Right renal pelvis (tissue), 4 donors: ENCODE results near the gene PDZRN3. TPM values are rescaled to one million over a fixed set of nuclear protein-coding genes. Genes with fewer than 3 reads are reported as not detected.

Experiments used
- DNase-seq, 4 donors: peaks; one replicate each; pipeline ENCODE4 v3.0.0-alpha.2; 2013; ENCODE audit warnings: low read depth in 4 of 4, low spot score in 3 of 4, missing footprints in 1 of 4
- polyA plus RNA-seq, 4 donors: library from polyadenylated mRNA; unstranded; fragments of 120-200 nt; gene quantifications; one replicate each; pipeline ENCODE4 v1.2.1, GENCODE V29; 2013; ENCODE audit not compliant: insufficient read length in 4 of 4

The PDZRN3 gene
- polyA plus RNA-seq, 4 donors = 35.6 to 51.6 (median 45.7) TPM

DNA sequence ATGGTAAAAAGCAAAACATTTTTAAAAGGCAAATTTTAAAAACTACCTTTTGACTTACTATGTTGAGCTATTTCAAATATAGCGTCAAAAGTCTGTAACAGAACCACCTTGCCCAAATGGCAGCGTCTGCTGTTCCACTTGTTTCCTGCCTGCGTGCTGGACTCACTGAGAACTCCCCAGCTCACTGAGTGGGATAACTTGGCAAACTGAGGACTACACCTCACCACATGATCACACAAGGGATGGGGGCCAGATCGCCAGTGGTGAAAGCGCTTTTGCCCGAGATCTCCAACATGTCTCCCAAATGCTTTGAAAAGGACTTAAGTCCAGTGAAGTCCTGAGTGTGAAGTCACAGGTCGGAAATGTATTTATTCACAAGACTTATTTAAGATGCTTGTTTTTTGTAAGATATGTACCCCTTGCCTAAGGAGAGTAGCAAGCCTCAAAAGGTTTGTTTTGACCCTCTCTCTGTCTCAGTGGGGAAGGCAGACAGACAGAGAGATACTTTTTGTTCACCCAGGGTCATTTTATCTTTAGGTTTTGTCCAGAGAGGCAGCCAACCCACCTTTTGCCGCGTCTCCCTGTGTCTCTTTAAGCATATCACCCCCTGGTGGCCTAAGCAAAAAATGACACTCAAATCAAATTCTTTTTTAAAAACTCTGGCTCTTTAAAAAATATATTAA lies 192.6 kb downstream of the PDZRN3 start:
- DNase-seq = no peak

DNA sequence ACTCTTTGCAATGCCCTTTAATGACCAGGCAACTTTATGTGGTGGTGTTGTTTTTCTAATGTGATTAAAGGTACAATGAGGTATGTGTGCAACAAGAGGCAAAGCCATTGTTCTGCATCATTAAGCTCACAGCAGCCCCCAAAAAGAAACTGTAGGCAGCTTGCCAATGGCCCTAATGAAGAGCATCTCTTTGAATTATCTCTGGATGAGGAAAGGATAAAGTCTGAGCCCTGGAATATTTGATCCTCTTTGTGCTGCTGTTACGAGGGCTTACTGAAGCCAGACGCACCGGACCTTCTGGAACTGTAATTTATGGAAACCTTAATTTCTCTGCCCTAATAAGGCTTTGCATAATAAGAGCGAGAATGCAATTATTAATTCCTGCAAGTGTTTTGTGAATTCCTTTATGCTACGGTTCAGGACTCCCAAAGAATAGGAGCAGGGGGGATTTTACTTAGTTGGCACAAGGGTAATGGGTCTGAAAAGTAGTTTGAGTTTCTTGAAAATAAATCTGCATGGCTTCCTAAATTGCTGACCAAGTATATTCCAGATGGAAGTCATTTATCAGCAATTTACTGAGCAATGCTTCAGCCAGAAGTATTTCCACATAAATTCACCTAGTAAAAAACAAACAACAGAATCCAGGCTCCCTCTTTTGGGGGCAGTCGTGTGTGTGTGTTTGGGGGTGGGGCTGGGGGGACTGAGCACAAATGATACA lies 193.4 kb downstream of the PDZRN3 start:
- no peak for DNase-seq

GRCh38 chr3:73427048-73427706 lies 197.6 kb downstream of the PDZRN3 start:
- DNase-seq = no peak

- DNase-seq = no peak
These were observed 198.1 kb downstream of the PDZRN3 start for GRCh38 chr3:73426606-73427005.

- DNase-seq = no peak
These were observed 201.6 kb downstream of the PDZRN3 start for GRCh38 chr3:73423116-73423515.

DNA sequence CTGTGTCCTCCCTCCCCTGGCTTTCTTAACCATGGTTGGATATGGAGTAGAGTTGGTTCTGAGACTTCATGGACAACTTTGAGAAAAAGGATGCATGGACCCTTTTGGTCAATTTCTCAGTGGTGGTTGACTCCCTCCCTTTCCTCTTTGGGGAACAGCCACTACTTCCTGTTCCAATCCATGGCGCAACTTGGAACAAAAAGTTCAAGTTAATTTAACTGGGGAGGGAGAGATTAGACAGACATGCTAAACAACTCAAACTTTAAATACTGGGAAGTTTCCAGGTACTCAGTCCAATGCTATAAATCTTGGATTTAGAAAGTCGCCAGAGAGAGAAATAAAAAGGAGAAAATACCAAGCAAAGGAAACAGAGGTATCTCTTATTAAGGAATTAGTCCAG lies 202.2 kb downstream of the PDZRN3 start:
- DNase-seq = no peak

- no peak for DNase-seq
These were observed 204.8 kb downstream of the PDZRN3 start for GRCh38 chr3:73419942-73420341.

- no peak for DNase-seq
These were observed 205.4 kb downstream of the PDZRN3 start for GRCh38 chr3:73419179-73419803.

- no peak for DNase-seq
These were observed 206.1 kb downstream of the PDZRN3 start for GRCh38 chr3:73418681-73419080.

DNA sequence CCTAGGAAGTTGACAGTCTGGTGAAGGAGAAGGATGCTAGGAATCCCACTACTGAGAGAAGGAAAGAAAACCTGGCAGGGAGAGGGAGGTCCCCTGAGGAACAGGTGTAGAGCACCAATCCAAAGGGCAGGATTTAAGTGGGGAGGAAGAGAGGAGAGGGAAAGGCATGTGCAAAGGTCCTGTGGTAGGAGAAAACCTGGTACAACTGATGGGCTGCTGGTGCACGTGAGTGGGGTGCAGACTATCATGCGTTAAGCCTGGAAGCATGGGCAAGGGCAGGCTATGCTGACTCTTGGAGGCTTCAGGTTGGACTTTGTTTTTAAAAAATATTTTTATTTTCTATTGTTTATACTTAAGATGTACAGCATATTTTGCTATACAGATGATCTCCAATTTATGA lies 209.6 kb downstream of the PDZRN3 start:
- no peak for DNase-seq

DNA sequence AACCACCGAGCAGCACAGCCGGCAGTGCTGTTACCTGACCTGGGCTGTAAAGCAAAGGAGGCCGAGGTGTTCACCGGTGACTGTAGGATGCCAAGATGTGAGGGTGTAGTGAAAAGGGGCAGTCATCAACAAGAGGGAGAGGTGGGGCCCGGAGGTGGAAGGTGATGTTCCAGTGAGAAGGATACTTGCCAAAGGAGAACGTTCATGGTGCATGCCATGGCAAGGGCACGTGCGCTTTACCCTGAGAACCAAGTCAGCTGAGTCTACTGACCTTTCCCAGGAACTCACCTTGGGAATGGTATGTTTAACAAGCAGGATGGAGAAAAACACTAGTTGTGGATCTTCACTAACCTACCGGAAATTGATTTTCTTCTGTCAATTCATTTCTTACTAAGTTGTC lies 211.1 kb downstream of the PDZRN3 start:
- no peak for DNase-seq

DNA sequence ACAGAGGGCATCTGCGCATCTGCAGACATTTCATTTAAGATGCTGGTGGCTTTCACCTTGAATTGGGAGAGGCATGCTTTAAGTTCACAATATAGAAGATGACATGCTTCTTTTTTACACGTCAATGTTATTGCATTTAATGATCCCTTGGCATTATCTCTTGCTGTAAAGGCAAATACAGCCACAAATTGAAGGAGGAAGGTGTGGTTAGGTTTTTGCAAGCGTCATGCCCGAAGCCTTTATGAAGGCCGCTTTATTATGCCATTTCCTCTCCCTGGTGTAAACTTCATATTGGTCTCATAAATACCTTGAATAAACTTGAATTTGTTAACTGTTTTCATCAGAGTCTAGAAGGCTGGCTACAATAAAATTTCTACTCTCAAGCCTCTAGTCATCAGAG lies 212.7 kb downstream of the PDZRN3 start:
- no peak for DNase-seq

DNA sequence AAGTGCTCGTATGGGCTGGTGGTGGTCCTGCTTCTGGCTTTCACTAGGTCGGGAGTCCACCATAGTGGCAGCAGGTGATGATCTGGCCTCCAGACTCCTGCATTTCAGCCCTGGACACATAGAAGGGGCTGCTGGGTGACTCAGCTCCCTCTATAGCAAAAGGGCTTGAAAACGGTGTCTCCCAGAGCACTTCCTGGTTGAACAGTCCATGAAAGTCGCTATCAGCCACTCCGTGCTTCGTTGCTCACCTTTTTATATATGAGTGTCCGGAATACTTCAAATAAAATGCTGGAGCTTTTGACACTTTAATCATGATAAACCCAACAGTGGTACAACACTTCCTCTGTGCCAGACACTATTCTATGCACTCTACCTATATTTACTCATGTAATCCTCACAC lies 213.2 kb downstream of the PDZRN3 start:
- DNase-seq = no peak

DNA sequence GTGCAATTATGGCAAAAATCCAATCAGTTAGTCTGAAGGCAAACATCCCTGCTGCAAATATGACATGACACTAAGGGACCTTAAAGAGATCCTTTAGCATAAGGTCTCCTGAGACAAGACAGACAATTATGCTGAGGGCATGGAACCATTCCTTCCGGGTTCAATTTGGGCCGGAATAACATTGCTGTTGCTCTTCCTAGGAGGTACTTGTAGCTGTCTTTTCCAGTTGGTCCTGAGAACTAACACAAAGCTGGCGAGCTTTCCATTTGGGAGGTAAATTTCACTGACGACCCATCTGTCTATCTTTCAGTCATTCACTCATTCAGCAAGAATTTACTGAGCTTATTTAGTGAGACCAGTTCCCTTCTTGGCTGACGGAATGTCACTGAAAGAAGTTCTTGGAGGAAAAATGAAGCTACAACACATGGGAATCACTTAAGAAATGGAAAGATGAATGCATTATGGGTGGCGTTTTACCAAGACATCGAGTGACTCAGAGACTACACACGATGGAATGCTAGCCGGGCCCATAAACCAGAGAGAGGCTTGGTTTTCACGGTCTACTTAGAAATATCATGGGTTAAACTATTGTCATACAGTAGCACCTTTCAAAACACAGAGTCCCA lies 215.5 kb downstream of the PDZRN3 start:
- DNase-seq = no peak

DNA sequence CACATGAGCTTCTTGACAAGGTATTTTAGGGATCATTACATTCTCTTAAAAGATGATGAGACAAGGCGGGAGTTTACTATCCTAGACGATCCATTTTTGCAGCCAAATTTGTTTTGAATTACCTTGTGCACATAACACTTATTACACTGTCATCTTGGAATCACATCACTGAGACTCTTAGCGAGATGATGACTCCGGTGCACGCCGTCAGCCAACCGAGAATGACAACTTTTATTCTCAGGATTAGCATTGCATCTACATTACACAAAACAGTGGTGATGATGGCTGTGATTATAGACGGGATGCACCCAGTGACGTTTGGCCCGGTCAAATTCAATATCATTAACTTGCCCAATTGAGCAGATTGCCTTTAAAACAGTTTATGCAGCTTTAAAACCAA lies 216.1 kb downstream of the PDZRN3 start:
- DNase-seq = no peak

DNA sequence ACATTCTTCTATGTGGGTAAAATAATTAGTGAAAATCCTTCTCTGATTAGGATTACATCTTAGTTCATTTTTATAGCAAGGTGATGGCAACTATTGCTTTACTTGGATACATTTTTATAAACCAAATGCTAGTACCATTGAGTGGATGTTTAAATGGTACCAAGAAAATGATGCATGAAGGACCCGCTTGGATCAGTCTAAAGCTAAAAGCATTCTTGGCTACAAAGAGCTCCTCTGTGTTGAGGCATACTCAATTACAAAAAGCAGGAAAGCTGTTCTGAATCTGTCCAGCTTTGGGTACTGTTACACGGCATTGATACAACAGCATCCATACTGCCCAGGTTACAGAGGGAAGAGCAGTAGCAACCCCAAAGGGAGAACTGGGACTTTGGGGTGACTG lies 217.2 kb downstream of the PDZRN3 start:
- DNase-seq = no peak

DNA sequence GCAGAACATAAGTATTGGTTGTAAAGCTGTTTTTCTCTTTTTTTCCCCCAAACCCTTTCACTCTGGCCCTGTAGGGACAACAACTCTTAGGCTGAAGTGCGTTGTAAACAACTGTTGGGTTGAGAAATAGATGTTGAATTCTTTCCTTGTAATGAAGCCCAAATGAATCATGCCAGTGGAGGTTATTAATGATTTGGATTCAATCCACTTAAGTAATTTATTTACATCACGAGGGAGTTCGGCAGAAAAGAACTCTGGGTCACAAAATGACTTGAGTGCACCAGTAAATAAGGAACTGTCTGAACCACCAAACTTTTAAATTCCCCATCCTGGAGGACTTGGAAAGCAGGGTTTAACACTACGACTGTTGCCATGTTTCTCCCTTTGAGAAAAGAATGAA lies 218.9 kb downstream of the PDZRN3 start:
- no peak for DNase-seq

GRCh38 chr3:73405000-73405399 lies 219.7 kb downstream of the PDZRN3 start:
- DNase-seq = no peak

DNA sequence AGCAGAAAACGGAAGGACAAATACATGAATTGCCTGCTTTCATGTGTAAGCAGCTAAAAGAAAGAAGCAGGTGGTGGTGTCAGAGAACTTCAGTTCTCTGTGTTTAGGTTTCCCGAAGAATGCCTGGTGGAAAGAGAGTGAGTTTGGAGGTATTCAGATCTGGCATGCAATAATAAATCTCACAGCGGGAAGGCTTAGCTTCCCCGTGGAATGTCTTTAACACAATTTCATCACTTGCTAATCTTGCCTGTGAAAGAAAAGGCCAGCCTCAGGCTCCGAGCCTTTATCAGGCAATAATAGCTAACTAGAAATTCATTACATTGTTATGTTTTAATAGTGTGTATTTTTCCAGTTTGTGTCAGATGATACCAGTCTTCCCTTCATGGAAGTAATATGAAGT lies 220.3 kb downstream of the PDZRN3 start:
- DNase-seq = no peak

GRCh38 chr3:73403444-73403843 lies 221.3 kb downstream of the PDZRN3 start:
- no peak for DNase-seq
